HAP-1 (cell line): ENCODE measurements around the gene IL27RA.

Experiments used
- DNase-seq, 2 experiments: peaks; one replicate each; pipeline ENCODE4 v3.0.0-alpha.2; 2016 to 2020; ENCODE audit warnings: low spot score in 2 of 2
- H3K27me3 ChIP-seq: fragments of 250-450 bp; sonication (Bioruptor Pico); 2 replicates; pipeline ENCODE4 v1.5.1; 2020; ENCODE audit warnings: low read depth, mild to moderate bottlenecking, moderate library complexity
- H3K36me3 ChIP-seq: fragments of 250-450 bp; sonication (Bioruptor Pico); replicated peaks from 2 replicates; pipeline ENCODE4 v1.5.1; 2020; ENCODE audit warnings: mild to moderate bottlenecking
- H3K4me1 ChIP-seq: fragments of 250-450 bp; sonication (Bioruptor Pico); 2 replicates; pipeline ENCODE4 v1.5.1; 2020; ENCODE audit warnings: mild to moderate bottlenecking
- H3K4me3 ChIP-seq: fragments of 250-450 bp; sonication (Bioruptor Pico); 2 replicates; pipeline ENCODE4 v1.5.1; 2020; ENCODE audit warnings: mild to moderate bottlenecking, moderate library complexity
- H3K9me3 ChIP-seq: fragments of 250-450 bp; sonication (Bioruptor Pico); 2 replicates; pipeline ENCODE4 v1.5.1; 2020; ENCODE audit warnings: mild to moderate bottlenecking, moderate library complexity
- in situ Hi-C: fragments of 300-500 bp; cut with MboI; formaldehyde crosslinking; loops from 3 replicates; pipeline ENCODE4 v1.14.3; 2020; ENCODE audit warnings: low sequenced_read_pairs, inconsistent platforms, mixed read lengths

The IL27RA gene

GRCh38 chr19:14082675-14082960 lies 51.1 kb downstream of the IL27RA start:
- peaks cover 4% of the 10 kb centered on the region; the same call in 1 of the 2 replicates for H3K36me3 ChIP-seq
- H3K9me3 ChIP-seq: no peaks in the 10 kb centered on the region
- H3K4me1 ChIP-seq: peaks cover 5% of the 10 kb centered on the region
- in situ Hi-C loops: no loop called here
- DNase-seq: no peak
- no peaks in the 10 kb centered on the region for H3K27me3 ChIP-seq
- H3K4me3 ChIP-seq: no peak overlapping the region

GRCh38 chr19:14085309-14085995 lies 53.9 kb downstream of the IL27RA start, which contains the start of gene C19orf67:
Gene C19orf67 (minus strand): TSS chr19:14085783. CDS start chr19:14085627, 156 bp downstream.
- Histone ChIP-seq H3K4me3 (no peak within 1 kb of the TSS), H3K4me1 (peaks cover 1% of the 10 kb centered on the region), H3K9me3 (no peaks in the 10 kb centered on the region), H3K27me3 (no peaks in the 10 kb centered on the region), H3K36me3 (peaks cover 13% of the 10 kb centered on the region)
- no peak for DNase-seq
- in situ Hi-C loops: no loop called here

GRCh38 chr19:14086098-14086497 lies 54.5 kb downstream of the IL27RA start:
- in situ Hi-C loops: no loop called here
- H3K27me3 ChIP-seq: no peaks in the 10 kb centered on the region
- no peak overlapping the region for H3K4me3 ChIP-seq
- H3K4me1 ChIP-seq: no peaks in the 10 kb centered on the region; the same call in none of the 2 replicates
- no peaks in the 10 kb centered on the region for H3K9me3 ChIP-seq
- H3K36me3 ChIP-seq: peaks cover 13% of the 10 kb centered on the region
- no peak for DNase-seq

- Histone ChIP-seq H3K4me3 (peak overlapping the region; percentile 38), H3K27me3 (no peaks in the 10 kb centered on the region), H3K9me3 (peaks cover 6% of the 10 kb centered on the region; the same call in 1 of the 2 replicates), H3K4me1 (peaks cover 2% of the 10 kb centered on the region; the same call in 1 of the 2 replicates), H3K36me3 (peaks cover 13% of the 10 kb centered on the region)
- DNase-seq: no peak
- in situ Hi-C loops: no loop called here
Observed at GRCh38 chr19:14088634-14089411, 57.3 kb downstream of the IL27RA start.

GRCh38 chr19:14089412-14089661 lies 57.8 kb downstream of the IL27RA start:
- Histone ChIP-seq H3K36me3 (peaks cover 13% of the 10 kb centered on the region), H3K27me3 (no peaks in the 10 kb centered on the region), H3K4me1 (peaks cover 2% of the 10 kb centered on the region; the same call in 1 of the 2 replicates), H3K4me3 (peak overlapping the region; percentile 38), H3K9me3 (peaks cover 8% of the 10 kb centered on the region)
- DNase-seq: peak in 1 of 2 experiments; percentile 31
- in situ Hi-C loops: no loop called here

GRCh38 chr19:14089662-14090508 lies 58.3 kb downstream of the IL27RA start:
- in situ Hi-C loops: no loop called here

GRCh38 chr19:14090509-14091080 lies 59.0 kb downstream of the IL27RA start, which contains the start of gene SAMD1:
Gene SAMD1 (minus strand): TSS chr19:14090751.
- H3K9me3 ChIP-seq: peaks cover 8% of the 10 kb centered on the region
- no peaks in the 10 kb centered on the region for H3K27me3 ChIP-seq
- in situ Hi-C loops: no loop called here
- peaks cover 2% of the 10 kb centered on the region; the same call in 1 of the 2 replicates for H3K4me1 ChIP-seq
- DNase-seq: peak; percentile 79 to 93
- peaks cover 13% of the 10 kb centered on the region for H3K36me3 ChIP-seq
- H3K4me3 ChIP-seq: peak within 1 kb of the TSS; percentile 49

More at GRCh38 chr19:14089662-14090508, 58.3 kb downstream of the IL27RA start:
- H3K36me3 ChIP-seq: peaks cover 13% of the 10 kb centered on the region
- H3K4me1 ChIP-seq: peaks cover 2% of the 10 kb centered on the region; the same call in 1 of the 2 replicates
- H3K4me3 ChIP-seq: peak overlapping the region; percentile 38
- peak in 1 of 2 experiments; percentile 70 for DNase-seq
- no peaks in the 10 kb centered on the region for H3K27me3 ChIP-seq
- peaks cover 8% of the 10 kb centered on the region for H3K9me3 ChIP-seq

GRCh38 chr19:14091081-14091812 lies 59.7 kb downstream of the IL27RA start:
- Histone ChIP-seq H3K4me3 (peak overlapping the region; percentile 49), H3K27me3 (no peaks in the 10 kb centered on the region), H3K9me3 (peaks cover 8% of the 10 kb centered on the region), H3K4me1 (peaks cover 2% of the 10 kb centered on the region; the same call in 1 of the 2 replicates), H3K36me3 (peaks cover 13% of the 10 kb centered on the region)
- DNase-seq: peak; percentile 62 to 73
- in situ Hi-C loops: no loop called here

- in situ Hi-C loops: no loop called here
- Histone ChIP-seq H3K27me3 (no peaks in the 10 kb centered on the region), H3K36me3 (peaks cover 12% of the 10 kb centered on the region), H3K9me3 (peaks cover 8% of the 10 kb centered on the region), H3K4me1 (peaks cover 2% of the 10 kb centered on the region; the same call in 1 of the 2 replicates), H3K4me3 (peak overlapping the region; percentile 49)
- DNase-seq: peak in 1 of 2 experiments; percentile 36
Observed at GRCh38 chr19:14091813-14092462, 60.4 kb downstream of the IL27RA start.

- Histone ChIP-seq H3K9me3 (peaks cover 8% of the 10 kb centered on the region), H3K27me3 (no peaks in the 10 kb centered on the region), H3K36me3 (peaks cover 10% of the 10 kb centered on the region), H3K4me1 (peaks cover 2% of the 10 kb centered on the region; the same call in 1 of the 2 replicates), H3K4me3 (no peak overlapping the region)
- no peak for DNase-seq
- in situ Hi-C loops: no loop called here
Observed at GRCh38 chr19:14093117-14093823, 61.7 kb downstream of the IL27RA start.

GRCh38 chr19:14094854-14095253 lies 63.3 kb downstream of the IL27RA start:
- in situ Hi-C loops: no loop called here
- no peaks in the 10 kb centered on the region for H3K27me3 ChIP-seq
- peaks cover 8% of the 10 kb centered on the region for H3K9me3 ChIP-seq
- peaks cover 3% of the 10 kb centered on the region for H3K36me3 ChIP-seq
- no peak for DNase-seq
- H3K4me3 ChIP-seq: no peak overlapping the region
- H3K4me1 ChIP-seq: peaks cover 2% of the 10 kb centered on the region; the same call in 1 of the 2 replicates
